Liver (tissue), 9 donors: Measurements from ENCODE around the gene EXOSC10. TPM values are rescaled to one million over a fixed set of nuclear protein-coding genes. Genes with fewer than 3 reads are reported as not detected.

ENCODE experiments used
- DNase-seq: peaks from one replicate; pipeline ENCODE4 v3.0.0-alpha.2; 2017; ENCODE audit warnings: low spot score
- H3K27ac ChIP-seq, 2 donors: one replicate each; pipeline ENCODE4 v1.7.0; 2013; ENCODE audit warnings: inconsistent platforms in 2 of 2, low read length in 2 of 2, control low read depth in 1 of 2, low read depth in 1 of 2, mild to moderate bottlenecking in 1 of 2
- H3K27me3 ChIP-seq, 4 donors: one replicate each; pipeline versions ENCODE4 v1.6.1 to v1.7.0; 2013; ENCODE audit warnings: low read length in 3 of 4, inconsistent platforms in 1 of 4, mild to moderate bottlenecking in 1 of 4, moderate library complexity in 1 of 4; ENCODE audit not compliant: control insufficient read depth in 4 of 4, insufficient read depth in 4 of 4
- H3K36me3 ChIP-seq, 4 donors: one replicate each; pipeline versions ENCODE4 v1.6.1 to v1.7.0; 2013; ENCODE audit warnings: low read length in 3 of 4, mild to moderate bottlenecking in 3 of 4, low read depth in 1 of 4, moderate library complexity in 1 of 4; ENCODE audit not compliant: control insufficient read depth in 4 of 4, insufficient read depth in 3 of 4
- H3K4me1 ChIP-seq, 4 donors: one replicate each; pipeline versions ENCODE4 v1.6.1 to v1.7.0; 2013; ENCODE audit warnings: low read length in 3 of 4, mild to moderate bottlenecking in 3 of 4, moderate library complexity in 1 of 4; ENCODE audit not compliant: control insufficient read depth in 4 of 4, insufficient read depth in 4 of 4
- H3K4me3 ChIP-seq, 3 donors: one replicate each; pipeline versions ENCODE4 v1.6.1 to v1.7.0; 2013; ENCODE audit warnings: low read length in 3 of 3, control low read depth in 1 of 3, low read depth in 1 of 3, mild to moderate bottlenecking in 1 of 3
- H3K9ac ChIP-seq, 2 donors: one replicate each; pipeline ENCODE4 v1.7.0; 2013; ENCODE audit warnings: low read length in 2 of 2, mild to moderate bottlenecking in 2 of 2, moderate library complexity in 2 of 2, control low read depth in 1 of 2, low read depth in 1 of 2
- H3K9me3 ChIP-seq, 4 donors: one replicate each; pipeline versions ENCODE4 v1.6.1 to v1.7.0; 2013; ENCODE audit warnings: low read length in 3 of 4; ENCODE audit not compliant: control insufficient read depth in 4 of 4
- ATF3 ChIP-seq: IDR thresholded peaks from 2 replicates; pipeline ENCODE4 v1.6.1; 2016; ENCODE audit warnings: antibody characterized with exemption
- CTCF ChIP-seq: fragments of 150-350 bp; IDR thresholded peaks from 2 replicates; pipeline ENCODE4 v1.5.1; 2017; ENCODE audit warnings: improper control_type of control experiment, low read depth, low read length; ENCODE audit not compliant: missing input control
- EGR1 ChIP-seq, 2 donors: IDR thresholded peaks; 2 replicates each; pipeline ENCODE4 v1.6.1; 2016 to 2018; ENCODE audit warnings: antibody characterized with exemption in 2 of 2, low read depth in 2 of 2
- FOXA1 ChIP-seq: IDR thresholded peaks from 2 replicates; pipeline ENCODE4 v1.6.1; 2016; ENCODE audit warnings: antibody characterized with exemption
- FOXA2 ChIP-seq: IDR thresholded peaks from 2 replicates; pipeline ENCODE4 v1.6.1; 2016; ENCODE audit warnings: antibody characterized with exemption
- GABPA ChIP-seq, 2 donors: IDR thresholded peaks in 1 of 2; conservative IDR thresholded peaks in 1 of 2; 2 replicates each; pipeline ENCODE4 v1.6.1; 2016; ENCODE audit warnings: antibody characterized with exemption in 2 of 2, mild to moderate bottlenecking in 1 of 2, moderate library complexity in 1 of 2
- HNF4A ChIP-seq, 2 donors: conservative IDR thresholded peaks; 2 replicates each; pipeline ENCODE4 v1.6.1; 2016; ENCODE audit warnings: antibody characterized with exemption in 2 of 2, mild to moderate bottlenecking in 2 of 2
- JUND ChIP-seq, 2 donors: IDR thresholded peaks; 2 replicates each; pipeline ENCODE4 v1.6.1; 2016; ENCODE audit warnings: antibody characterized with exemption in 2 of 2
- MAX ChIP-seq: IDR thresholded peaks from 2 replicates; pipeline ENCODE4 v1.6.1; 2016; ENCODE audit warnings: antibody characterized with exemption
- NR2F2 ChIP-seq: IDR thresholded peaks from 2 replicates; pipeline ENCODE4 v1.6.1; 2016; ENCODE audit warnings: antibody characterized with exemption
- RAD21 ChIP-seq, 2 donors: IDR thresholded peaks; 2 replicates each; pipeline ENCODE4 v1.6.1; 2016; ENCODE audit warnings: antibody characterized with exemption in 2 of 2, mild to moderate bottlenecking in 2 of 2
- RXRA ChIP-seq, 2 donors: IDR thresholded peaks; 2 replicates each; pipeline ENCODE4 v1.6.1; 2017 to 2018; ENCODE audit warnings: antibody characterized with exemption in 2 of 2, mild to moderate bottlenecking in 1 of 2
- SP1 ChIP-seq: IDR thresholded peaks from 2 replicates; pipeline ENCODE4 v1.6.1; 2018; ENCODE audit warnings: antibody characterized with exemption, mild to moderate bottlenecking
- TAF1 ChIP-seq: conservative IDR thresholded peaks from 2 replicates; pipeline ENCODE4 v1.6.1; 2016; ENCODE audit warnings: antibody characterized with exemption, mild to moderate bottlenecking
- ZBTB33 ChIP-seq: IDR thresholded peaks from 2 replicates; pipeline ENCODE4 v1.6.1; 2016; ENCODE audit warnings: antibody characterized with exemption
- WGBS: extraction: QIAGEN DNeasy Blood & Tissue Kit; methylation state at CpG from one replicate; pipeline ENCODE4 v1.1.7; 2013; 5-methylcytosine and 5-hydroxymethylcytosine counted together
- polyA plus RNA-seq, 2 donors: library from polyadenylated mRNA; stranded (reverse) in 1 of 2; unstranded in 1 of 2; fragments of 200-250 nt in 1 of 2; fragments of >200 nt in 1 of 2; fragmentation: Nextera tagmentation in 1 of 2; extraction: Ambion mirVana in 1 of 2; gene quantifications; one replicate each; pipeline versions ENCODE4 v1.2.1 to v1.2.3, GENCODE V29; 2013 to 2015
- total RNA-seq, 2 donors: library from RNA; depleted of rRNA; stranded (reverse); fragments of >200 nt; gene quantifications; one replicate each; pipeline ENCODE4 v1.2.3, GENCODE V29; 2014
- donor health status: healthy.
- donor health status: healthy.
- donor health status: healthy.
- donor health status: healthy.
- donor health status: healthy.

EXOSC10 gene
- total and polyA plus RNA-seq, 4 donors, result 11.3 to 29.2 (median 20.9) TPM

GRCh38 chr1:11025618-11026017, 74.1 kb downstream of the EXOSC10 start:
- H3K27me3 ChIP-seq, result no peaks in the 10 kb centered on the region
- TF ChIP-seq RAD21 (IDR thresholded peaks at IDR 0.05) (no peak), MAX (no peak), ZBTB33 (no peak), FOXA2 (no peak), RXRA (IDR thresholded peaks at IDR 0.05) (no peak), SP1 (no peak)
- peaks cover 0 to 2% (median 0%) of the 10 kb centered on the region in 4 donors for H3K4me1 ChIP-seq
- WGBS, result 97% methylated on average over 1 of the region's 1 CpG
- H3K36me3 ChIP-seq, result peaks cover 9 to 81% (median 63%) of the 10 kb centered on the region in 4 donors
- no peak overlapping the region for H3K27ac ChIP-seq
- H3K9me3 ChIP-seq, result no peaks in the 10 kb centered on the region
- H3K4me3 ChIP-seq, result no peak overlapping the region
- no peak for DNase-seq
- no peak overlapping the region for H3K9ac ChIP-seq

- Histone ChIP-seq H3K4me3 (no peak overlapping the region), H3K36me3 (peaks cover 5 to 80% (median 63%) of the 10 kb centered on the region in 4 donors), H3K27ac (no peak overlapping the region), H3K4me1 (peaks cover 0 to 1% (median 0%) of the 10 kb centered on the region in 4 donors), H3K27me3 (no peaks in the 10 kb centered on the region), H3K9ac (no peak overlapping the region), H3K9me3 (no peaks in the 10 kb centered on the region)
- DNase-seq, result no peak
- TF ChIP-seq EGR1 (IDR thresholded peaks at IDR 0.05; ENCODE audit: low read depth in 2 of 2), result no peak
- no peak for TF ChIP-seq MAX
- TF ChIP-seq HNF4A (conservative IDR thresholded peaks at IDR 0.05), result no peak
- TF ChIP-seq FOXA1, result no peak
- TF ChIP-seq ATF3, result no peak
- TF ChIP-seq CTCF, result no peak
- TF ChIP-seq TAF1, result no peak
- TF ChIP-seq GABPA (IDR thresholded peaks at IDR 0.05 in 1 of 2, conservative IDR thresholded peaks at IDR 0.05 in 1 of 2), result no peak
- TF ChIP-seq NR2F2, result no peak
- no peak for TF ChIP-seq JUND (IDR thresholded peaks at IDR 0.05)
- WGBS, result 87% methylated on average over 2 of the region's 2 CpGs
Measured at GRCh38 chr1:11024874-11025203, 74.8 kb downstream of the EXOSC10 start.
